ENCODE measurements around the gene RNF167. TPM values are rescaled to one million over a fixed set of nuclear protein-coding genes. Genes with fewer than 3 reads are reported as not detected.

Gene RNF167
- total RNA-seq, 1 experiment from 2014 or later, result 105 TPM

DNA sequence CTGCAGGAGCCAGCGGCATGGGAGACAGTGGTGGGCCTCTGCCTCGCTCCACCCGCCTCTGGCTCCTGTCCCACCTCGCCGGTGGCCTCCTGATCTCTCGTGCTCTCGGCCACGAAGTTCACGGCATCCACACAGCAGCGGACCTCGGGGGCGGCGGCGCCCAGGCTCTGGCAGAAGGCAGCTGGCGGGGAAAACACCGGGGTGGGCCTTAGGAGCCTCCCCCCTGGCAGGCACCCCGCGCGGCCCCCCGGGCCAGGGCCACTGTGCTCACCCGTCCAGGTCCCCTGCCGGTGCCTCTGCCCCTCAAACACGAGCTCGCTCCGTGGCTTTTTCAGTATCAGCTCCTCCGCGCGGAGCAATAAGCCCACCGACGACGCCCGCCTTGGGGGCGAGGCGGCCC, 41.1 kb upstream of the RNF167 start:
- TF ChIP-seq EZH2 (IDR thresholded peaks at IDR 0.05) (no peak), SIN3A (IDR thresholded peaks at IDR 0.05; ENCODE audit: low read depth) (no peak), RAD21 (IDR thresholded peaks at IDR 0.05; ENCODE audit: low read depth) (no peak), SP1 (IDR thresholded peaks at IDR 0.05; ENCODE audit: low read depth) (no peak), FOSL1 (IDR thresholded peaks at IDR 0.05; ENCODE audit: low read depth) (no peak), POLR2A (IDR thresholded peaks at IDR 0.05; ENCODE audit: borderline replicate concordance, extremely low read depth, insufficient read depth, insufficient read length) (no peak), CEBPB (IDR thresholded peaks at IDR 0.05; ENCODE audit: low read depth) (no peak)
- TF ChIP-seq, protein P1, sequence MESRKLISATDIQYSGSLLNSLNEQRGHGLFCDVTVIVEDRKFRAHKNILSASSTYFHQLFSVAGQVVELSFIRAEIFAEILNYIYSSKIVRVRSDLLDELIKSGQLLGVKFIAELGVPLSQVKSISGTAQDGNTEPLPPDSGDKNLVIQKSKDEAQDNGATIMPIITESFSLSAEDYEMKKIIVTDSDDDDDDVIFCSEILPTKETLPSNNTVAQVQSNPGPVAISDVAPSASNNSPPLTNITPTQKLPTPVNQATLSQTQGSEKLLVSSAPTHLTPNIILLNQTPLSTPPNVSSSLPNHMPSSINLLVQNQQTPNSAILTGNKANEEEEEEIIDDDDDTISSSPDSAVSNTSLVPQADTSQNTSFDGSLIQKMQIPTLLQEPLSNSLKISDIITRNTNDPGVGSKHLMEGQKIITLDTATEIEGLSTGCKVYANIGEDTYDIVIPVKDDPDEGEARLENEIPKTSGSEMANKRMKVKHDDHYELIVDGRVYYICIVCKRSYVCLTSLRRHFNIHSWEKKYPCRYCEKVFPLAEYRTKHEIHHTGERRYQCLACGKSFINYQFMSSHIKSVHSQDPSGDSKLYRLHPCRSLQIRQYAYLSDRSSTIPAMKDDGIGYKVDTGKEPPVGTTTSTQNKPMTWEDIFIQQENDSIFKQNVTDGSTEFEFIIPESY (IDR thresholded peaks at IDR 0.05; ENCODE audit: extremely low read depth, insufficient replicate concordance, low read length), result no peak
- TF ChIP-seq, protein P2, sequence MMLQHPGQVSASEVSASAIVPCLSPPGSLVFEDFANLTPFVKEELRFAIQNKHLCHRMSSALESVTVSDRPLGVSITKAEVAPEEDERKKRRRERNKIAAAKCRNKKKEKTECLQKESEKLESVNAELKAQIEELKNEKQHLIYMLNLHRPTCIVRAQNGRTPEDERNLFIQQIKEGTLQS (IDR thresholded peaks at IDR 0.05), result no peak
- peaks cover 9 to 26% of the 10 kb centered on the region in 2 experiments; a peak in 3 of 4 replicates for H3K36me3 ChIP-seq (ENCODE audit: control insufficient read depth in 1 of 2, insufficient read depth in 2 of 2, low read length in 2 of 2)
- no peaks in the 10 kb centered on the region for H3K27me3 ChIP-seq (ENCODE audit: insufficient read depth, low read length)
- H3K79me2 ChIP-seq (ENCODE audit: insufficient read depth, low read length), result no peaks in the 10 kb centered on the region
- H3K27ac ChIP-seq (ENCODE audit: low read depth, low read length), result no peak overlapping the region
- H2AFZ ChIP-seq (ENCODE audit: low read depth, low read length, poor library complexity, severe bottlenecking), result no peak overlapping the region
- peaks cover 10 to 14% of the 10 kb centered on the region in 2 experiments for H3K4me1 ChIP-seq (ENCODE audit: control insufficient read depth in 1 of 2, insufficient read depth in 2 of 2, low read length in 2 of 2)
- ATAC-seq, result no peak
- no peaks in the 10 kb centered on the region for H3K9me3 ChIP-seq (ENCODE audit: control insufficient read depth in 1 of 2, insufficient read depth in 1 of 2, low read depth in 1 of 2, low read length in 2 of 2)
- no peaks in the 10 kb centered on the region for H3K9me2 ChIP-seq (ENCODE audit: insufficient read depth)
- CTCF ChIA-PET, result no interaction called here
- no peak overlapping the region for H3K4me3 ChIP-seq (replicated peaks in 1 of 2; ENCODE audit: low read depth in 1 of 2, low read length in 2 of 2)
- BruUV-seq (replicated peaks), result no TSS peak
- RAD21 ChIA-PET (ENCODE audit: low non-redundant PET in 1 of 2, low total read pairs in 2 of 2, uncharacterized antibody in 2 of 2, unreplicated experiment in 2 of 2), result no interaction called here
- H3K4me2 ChIP-seq (ENCODE audit: low read length), result no peak overlapping the region
- DNase-seq (ENCODE audit: low read depth, low spot score), result no peak
- POLR2A ChIA-PET, result no interaction called here
- H3K9ac ChIP-seq (ENCODE audit: low read length), result no peak overlapping the region
- intact Hi-C loops (cut with micrococcal nuclease), result no loop called here
- H4K20me1 ChIP-seq (ENCODE audit: insufficient read depth), result no peaks in the 10 kb centered on the region
